K562 (cell line): ENCODE results near the gene SRP9. TPM values are rescaled to one million over a fixed set of nuclear protein-coding genes. Genes with fewer than 3 reads are reported as not detected.

Source experiments
- BHLHE40 ChIP-seq: IDR thresholded peaks from 2 replicates; pipeline ENCODE4 v1.6.1; 2011; ENCODE audit warnings: low read length, improper control_type of control experiment
- BRD9 ChIP-seq: fragments of 450-650 bp; IDR thresholded peaks from 2 replicates; pipeline ENCODE4 v1.6.1; 2018; ENCODE audit warnings: low read depth; ENCODE audit not compliant: partially characterized antibody
- C11orf30 ChIP-seq: fragments of 450-650 bp; IDR thresholded peaks from 2 replicates; pipeline ENCODE4 v1.6.1; 2016; ENCODE audit warnings: low read depth, mild to moderate bottlenecking
- EHMT2 ChIP-seq: fragments of 450-650 bp; IDR thresholded peaks from 2 replicates; pipeline ENCODE4 v1.6.1; 2018; ENCODE audit warnings: antibody characterized with exemption
- ELF2 ChIP-seq: fragments of 250-450 bp; sonication (Bioruptor Pico); IDR thresholded peaks from 2 replicates; pipeline ENCODE4 v1.5.0; 2021; ENCODE audit warnings: mild to moderate bottlenecking
- FOSL1 ChIP-seq: fragments of 200-800 bp; sonication (Bioruptor generic); conservative IDR thresholded peaks from 2 replicates; pipeline ENCODE4 v1.6.1; 2016; ENCODE audit warnings: missing genetic modification characterization, missing compliant biosample characterization
- HMGN3 ChIP-seq: IDR thresholded peaks from 2 replicates; pipeline ENCODE4 v1.6.1; 2011; ENCODE audit warnings: borderline replicate concordance, low read depth, mild to moderate bottlenecking, mixed read lengths, low read length; ENCODE audit not compliant: insufficient read length; ENCODE audit errors: extremely low read depth
- ILF3 ChIP-seq: fragments of 450-650 bp; IDR thresholded peaks from 2 replicates; pipeline ENCODE4 v1.6.1; 2018; ENCODE audit warnings: antibody characterized with exemption, mild to moderate bottlenecking, moderate library complexity, borderline replicate concordance
- MED1 ChIP-seq: sonication (generic); formaldehyde crosslinking; IDR thresholded peaks from 2 replicates; pipeline ENCODE4 v1.8.1; 2023; ENCODE audit warnings: missing genetic modification reagents, borderline replicate concordance
- NFATC3 ChIP-seq: fragments of 450-650 bp; IDR thresholded peaks from 2 replicates; pipeline ENCODE4 v1.6.1; 2017; ENCODE audit warnings: mild to moderate bottlenecking
- PHF20 ChIP-seq: fragments of 450-650 bp; IDR thresholded peaks from 2 replicates; pipeline ENCODE4 v1.6.1; 2018; ENCODE audit not compliant: partially characterized antibody
- POU5F1 ChIP-seq: fragments of 150-350 bp; IDR thresholded peaks from 2 replicates; pipeline ENCODE4 v1.6.1; 2014; ENCODE audit warnings: borderline replicate concordance, low read length, low read depth, mild to moderate bottlenecking; ENCODE audit not compliant: partially characterized antibody
- RFX1 ChIP-seq: fragments of 450-650 bp; IDR thresholded peaks from 2 replicates; pipeline ENCODE4 v1.6.1; 2016; ENCODE audit warnings: mild to moderate bottlenecking, moderate library complexity
- SMARCB1 ChIP-seq: IDR thresholded peaks from 2 replicates; pipeline ENCODE4 v1.6.1; 2011; ENCODE audit warnings: improper control_type of control experiment, low read depth; ENCODE audit not compliant: insufficient read length
- SP2 ChIP-seq: IDR thresholded peaks from 2 replicates; pipeline ENCODE4 v1.6.1; 2011; ENCODE audit warnings: mild to moderate bottlenecking, low read depth, low read length, moderate library complexity; ENCODE audit not compliant: poor library complexity, severe bottlenecking; ENCODE audit errors: extremely low read depth
- THRA ChIP-seq: fragments of 450-650 bp; IDR thresholded peaks from 2 replicates; pipeline ENCODE4 v1.6.1; 2017; ENCODE audit warnings: mild to moderate bottlenecking, moderate library complexity
- ZC3H11A ChIP-seq: IDR thresholded peaks from 2 replicates; pipeline ENCODE4 v1.6.1; 2012; ENCODE audit warnings: low read depth, low read length, improper control_type of control experiment
- ZNF224 ChIP-seq: sonication (generic); formaldehyde crosslinking; IDR thresholded peaks from 2 replicates; pipeline ENCODE4 v1.8.0; 2022; ENCODE audit warnings: mild to moderate bottlenecking, missing genetic modification reagents
- ZNF23 ChIP-seq: fragments of 250-450 bp; sonication (Bioruptor Pico); IDR thresholded peaks from 2 replicates; pipeline ENCODE4 v1.4.0; 2020; ENCODE audit warnings: mild to moderate bottlenecking
- ZNF24 ChIP-seq: fragments of 450-650 bp; IDR thresholded peaks from 2 replicates; pipeline ENCODE4 v1.6.1; 2016
- ZNF280A ChIP-seq: fragments of 450-650 bp; IDR thresholded peaks from 2 replicates; pipeline ENCODE4 v1.6.1; 2018; ENCODE audit warnings: mild to moderate bottlenecking, low read depth; ENCODE audit not compliant: partially characterized antibody
- ZNF280B ChIP-seq: fragments of 250-450 bp; sonication (Bioruptor Pico); IDR thresholded peaks from 2 replicates; pipeline ENCODE4 v1.5.1; 2021; ENCODE audit warnings: mild to moderate bottlenecking
- ZNF41 ChIP-seq: fragments of 250-450 bp; sonication (Bioruptor Pico); conservative IDR thresholded peaks from 2 replicates; pipeline ENCODE4 v1.4.0; 2020; ENCODE audit warnings: mild to moderate bottlenecking
- ZNF436 ChIP-seq: fragments of 250-450, 450-650 bp; sonication (Bioruptor Pico); formaldehyde crosslinking; IDR thresholded peaks from 2 replicates; pipeline ENCODE4 v1.7.0; 2020; ENCODE audit warnings: mild to moderate bottlenecking
- ZNF511 ChIP-seq: sonication (generic); formaldehyde crosslinking; IDR thresholded peaks from 2 replicates; pipeline ENCODE4 v1.8.0; 2022; ENCODE audit warnings: mild to moderate bottlenecking, missing genetic modification reagents
- ZNF766 ChIP-seq: fragments of 200-800 bp; sonication (Bioruptor generic); conservative IDR thresholded peaks from 2 replicates; pipeline ENCODE4 v1.6.1; 2016; ENCODE audit warnings: missing genetic modification characterization, missing compliant biosample characterization
- polyA plus RNA-seq, 8 experiments: library from polyadenylated mRNA; depleted of rRNA in 4 of 8; stranded (reverse) in 5 of 8; unstranded in 3 of 8; fragments of >200 nt; fragmentation: Nextera tagmentation in 2 of 8; fragmentation: Illumina TruSeq in 1 of 8; extraction: Ambion mirVana in 2 of 8; extraction: Trizol in 1 of 8; gene quantifications; 2 replicates each; pipeline versions ENCODE4 v1.2.1 to v1.2.3, GENCODE V29; 2011 to 2014; ENCODE audit warnings: inconsistent platforms in 1 of 8, missing spikeins in 1 of 8
- total RNA-seq, 7 experiments: library from RNA; depleted of rRNA in 6 of 7; stranded (reverse); fragments of >200 nt in 6 of 7; fragmentation: Illumina TruSeq in 2 of 7; extraction: Trizol in 2 of 7; gene quantifications; 2 replicates each; pipeline versions ENCODE4 v1.2.1 to v1.2.3, GENCODE V29; 2011 to 2021; ENCODE audit warnings: low replicate concordance in 1 of 7

The SRP9 gene
- total and polyA plus RNA-seq, 9 of the 15 experiments (the other 6 are each of a cell fraction or from before 2014, with no cell fraction given), result 273 to 1,892 (median 668) TPM

- no peak for TF ChIP-seq EHMT2
- no peak for TF ChIP-seq ZNF280A
- TF ChIP-seq ZNF41, result 0 out of 2 replicates have a peak, but pooled peaks have one; percentile 49
- peak; percentile 95 for TF ChIP-seq C11orf30
- TF ChIP-seq PHF20, result peak; percentile 93
- peak; percentile 83 for TF ChIP-seq BRD9
- TF ChIP-seq SMARCB1, result no peak
- TF ChIP-seq ZC3H11A, result no peak
- no peak for TF ChIP-seq FOSL1 (tag)
- peak; percentile 57 for TF ChIP-seq RFX1
- TF ChIP-seq ZNF511, result peak; percentile 83; the same call in 1 of the 2 replicates
- TF ChIP-seq ZNF436 (CRISPR knock-in tag), result no peak
- TF ChIP-seq ELF2, result peak; percentile 74; the same call in 1 of the 2 replicates
- TF ChIP-seq ZNF224 (CRISPR knock-in tag), result no peak
- TF ChIP-seq NFATC3, result no peak
- TF ChIP-seq ZNF766 (CRISPR knock-in tag), result peak; percentile 80
- TF ChIP-seq ZNF24, result peak; percentile 51
- no peak for TF ChIP-seq THRA
- no peak for TF ChIP-seq SP2
- TF ChIP-seq HMGN3, result peak; percentile 95
- peak; percentile 2 for TF ChIP-seq POU5F1
- peak; percentile 84 for TF ChIP-seq BHLHE40
- TF ChIP-seq ZNF23 (CRISPR knock-in tag), result no peak
- TF ChIP-seq ILF3, result no peak
- TF ChIP-seq ZNF280B, result no peak
- no peak for TF ChIP-seq MED1 (CRISPR knock-in tag)
Measured at GRCh38 chr1:225777583-225778336, at the start of gene SRP9 (continued).
